Glutamatergic neuron (in vitro differentiated cells): ENCODE measurements around the gene ARFRP1. TPM values are rescaled to one million over a fixed set of nuclear protein-coding genes. Genes with fewer than 3 reads are reported as not detected.

Experiments used
- DNase-seq: peaks from one replicate; pipeline ENCODE4 v3.0.0; 2022
- H3K27ac Mint-ChIP-seq: one replicate; pipeline ENCODE4 v1.8.0; 2020; ENCODE audit warnings: mild to moderate bottlenecking, mixed read lengths, inconsistent platforms; ENCODE audit not compliant: unreplicated experiment
- H3K27me3 Mint-ChIP-seq: one replicate; pipeline ENCODE4 v1.8.0; 2020; ENCODE audit warnings: mild to moderate bottlenecking, moderate library complexity, mixed read lengths, inconsistent platforms; ENCODE audit not compliant: unreplicated experiment
- H3K36me3 Mint-ChIP-seq: one replicate; pipeline ENCODE4 v1.8.0; 2020; ENCODE audit warnings: mild to moderate bottlenecking, mixed read lengths, inconsistent platforms; ENCODE audit not compliant: unreplicated experiment
- H3K4me1 Mint-ChIP-seq: one replicate; pipeline ENCODE4 v1.8.0; 2020; ENCODE audit warnings: mild to moderate bottlenecking, low read depth, mixed read lengths, inconsistent platforms; ENCODE audit not compliant: unreplicated experiment
- H3K4me3 Mint-ChIP-seq: one replicate; pipeline ENCODE4 v1.8.0; 2020; ENCODE audit warnings: mild to moderate bottlenecking, mixed read lengths, inconsistent platforms; ENCODE audit not compliant: unreplicated experiment
- H3K9me3 Mint-ChIP-seq: one replicate; pipeline ENCODE4 v1.8.0; 2020; ENCODE audit warnings: mild to moderate bottlenecking, moderate library complexity, mixed read lengths, inconsistent platforms; ENCODE audit not compliant: unreplicated experiment
- CTCF ChIP-seq: fragments of 200-600 bp; sonication (generic); IDR thresholded peaks from one replicate; pipeline ENCODE4 v1.5.0; 2021; ENCODE audit not compliant: partially characterized antibody, unreplicated experiment
- total RNA-seq: library from RNA; stranded (reverse); fragmentation: NEBNext Ultra II Directional; extraction: Animal tissue kit (Norgen Biotek cat#: 25700); gene quantifications from one replicate; pipeline ENCODE4 v1.2.1, GENCODE V29; 2021; ENCODE audit not compliant: unreplicated experiment

Gene ARFRP1
- total RNA-seq, 1 donor from 2014 or later, result 51.9 TPM

GRCh38 chr20:63735859-63736718, 28.3 kb upstream of the ARFRP1 start, which contains the start of gene LIME1:
Gene LIME1 (plus strand): TSS chr20:63736664. CDS start chr20:63737550, 886 bp downstream.
- H3K4me3 Mint-ChIP-seq, result peak within 1 kb of the TSS; percentile 72

GRCh38 chr20:63734946-63735858, 27.4 kb upstream of the ARFRP1 start:
- Mint-ChIP-seq H3K4me1 (peaks cover 5% of the 10 kb centered on the region), H3K4me3 (no peak overlapping the region), H3K36me3 (no peaks in the 10 kb centered on the region), H3K9me3 (peaks cover 8% of the 10 kb centered on the region), H3K27ac (no peak overlapping the region), H3K27me3 (peaks cover 11% of the 10 kb centered on the region)
- DNase-seq, result no peak
- no peak for TF ChIP-seq CTCF

More at GRCh38 chr20:63735859-63736718, 28.3 kb upstream of the ARFRP1 start, which contains the start of gene LIME1:
- no peaks in the 10 kb centered on the region for H3K36me3 Mint-ChIP-seq
- no peak for TF ChIP-seq CTCF
- peaks cover 5% of the 10 kb centered on the region for H3K4me1 Mint-ChIP-seq
- H3K27me3 Mint-ChIP-seq, result peaks cover 11% of the 10 kb centered on the region
- peaks cover 8% of the 10 kb centered on the region for H3K9me3 Mint-ChIP-seq
- peak; percentile 69 for DNase-seq
- peak within 1 kb of the TSS; percentile 66 for H3K27ac Mint-ChIP-seq

GRCh38 chr20:63734111-63734945, 26.6 kb upstream of the ARFRP1 start:
- no peak overlapping the region for H3K4me3 Mint-ChIP-seq

GRCh38 chr20:63733579-63734081, 25.9 kb upstream of the ARFRP1 start:
- peaks cover 5% of the 10 kb centered on the region for H3K4me1 Mint-ChIP-seq
- no peak overlapping the region for H3K27ac Mint-ChIP-seq
- H3K4me3 Mint-ChIP-seq, result no peak overlapping the region
- DNase-seq, result no peak
- H3K9me3 Mint-ChIP-seq, result peaks cover 8% of the 10 kb centered on the region
- peaks cover 11% of the 10 kb centered on the region for H3K27me3 Mint-ChIP-seq
- H3K36me3 Mint-ChIP-seq, result peaks cover 4% of the 10 kb centered on the region
- no peak for TF ChIP-seq CTCF

More at GRCh38 chr20:63734111-63734945, 26.6 kb upstream of the ARFRP1 start:
- H3K27me3 Mint-ChIP-seq, result peaks cover 11% of the 10 kb centered on the region
- no peak for TF ChIP-seq CTCF
- H3K27ac Mint-ChIP-seq, result no peak overlapping the region
- DNase-seq, result no peak
- peaks cover 8% of the 10 kb centered on the region for H3K9me3 Mint-ChIP-seq
- H3K36me3 Mint-ChIP-seq, result peaks cover 3% of the 10 kb centered on the region
- H3K4me1 Mint-ChIP-seq, result peaks cover 5% of the 10 kb centered on the region
